GM12891 (cell line): ENCODE data around the gene WFDC8.

ENCODE experiments used
- POLR2A ChIP-seq: IDR thresholded peaks from 2 replicates; pipeline ENCODE4 v1.6.1; 2011; ENCODE audit warnings: low read depth, low read length, control low read depth
- POLR2AphosphoS5 ChIP-seq: IDR thresholded peaks from 2 replicates; pipeline ENCODE4 v1.6.1; 2011; ENCODE audit warnings: low read depth, low read length, control low read depth

DNA sequence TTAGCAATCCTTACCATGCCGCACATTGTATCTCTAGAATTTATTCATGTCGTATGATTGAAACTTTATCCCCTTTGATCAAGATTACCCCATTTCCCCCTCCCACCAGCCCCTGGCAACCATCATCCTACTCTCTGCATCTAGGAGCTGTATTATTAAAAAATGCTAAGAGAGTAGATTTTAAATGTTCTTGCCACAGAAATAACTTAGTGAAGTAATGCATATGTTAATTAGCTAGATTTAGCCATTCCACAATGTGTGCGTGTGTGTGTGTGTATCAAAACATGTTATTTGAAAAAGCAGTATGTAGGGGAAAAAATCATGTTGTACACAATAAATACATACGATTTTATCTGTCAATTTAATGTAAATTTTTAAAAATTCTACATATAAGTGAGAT lies 51.8 kb downstream of the WFDC8 start:
- no peak for TF ChIP-seq POLR2AphosphoS5
- TF ChIP-seq POLR2A, result no peak
